Gastrocnemius medialis (tissue), 4 donors: ENCODE results near the gene TOMM40L.

Experiments used
- CTCF ChIP-seq, 5 experiments: fragments of 450-650 bp in 3 of 5; fragments of 200-600 bp in 2 of 5; sonication (generic) in 2 of 5; IDR thresholded peaks in 4 of 5; conservative IDR thresholded peaks in 1 of 5; 1 replicate in 4 of 5; 2 replicates in 1 of 5; pipeline ENCODE4 v1.5.1; 2016 to 2019; ENCODE audit warnings: antibody characterized with exemption in 5 of 5, mild to moderate bottlenecking in 3 of 5, moderate library complexity in 3 of 5
- POLR2A ChIP-seq, 2 donors: fragments of 450-650 bp; IDR thresholded peaks; one replicate each; pipeline ENCODE4 v1.6.1; 2017; ENCODE audit warnings: antibody characterized with exemption in 2 of 2, mild to moderate bottlenecking in 2 of 2, moderate library complexity in 2 of 2

GRCh38 chr1:161238039-161238473, 12.2 kb downstream of the TOMM40L start, which contains the start of gene NR1I3:
- TF ChIP-seq CTCF (IDR thresholded peaks at IDR 0.05 in 4 of 5, conservative IDR thresholded peaks at IDR 0.05 in 1 of 5) (no peak), POLR2A (IDR thresholded peaks at IDR 0.05) (no peak)
